ENCODE data around the gene TMEM135.
"Not testable (repeated sequence)": the region's sequence is repeated elsewhere in the genome, so short reads cannot be mapped to it uniquely, and the experiment has no call there.

TMEM135 gene

DNA sequence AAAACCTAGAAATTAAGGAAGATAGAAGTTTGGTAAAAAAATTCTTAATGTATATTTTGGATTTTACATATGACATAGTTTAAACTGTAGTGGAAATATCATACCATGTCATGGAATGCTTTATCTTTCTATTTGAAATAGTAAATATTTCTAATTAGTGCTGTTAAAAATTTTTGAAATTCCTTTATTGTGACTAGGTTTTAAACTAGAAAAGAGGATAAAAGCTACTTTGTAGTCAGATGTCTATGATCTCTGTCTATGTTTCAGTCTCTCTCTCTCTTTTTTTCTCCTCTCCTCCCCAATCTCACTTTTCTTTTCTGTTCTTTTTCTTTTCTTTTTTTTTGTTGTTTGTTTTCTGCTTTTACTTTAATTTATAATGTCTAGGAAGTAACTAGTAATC, 226.2 kb downstream of the TMEM135 start:
- no peak for DNase-seq

DNA sequence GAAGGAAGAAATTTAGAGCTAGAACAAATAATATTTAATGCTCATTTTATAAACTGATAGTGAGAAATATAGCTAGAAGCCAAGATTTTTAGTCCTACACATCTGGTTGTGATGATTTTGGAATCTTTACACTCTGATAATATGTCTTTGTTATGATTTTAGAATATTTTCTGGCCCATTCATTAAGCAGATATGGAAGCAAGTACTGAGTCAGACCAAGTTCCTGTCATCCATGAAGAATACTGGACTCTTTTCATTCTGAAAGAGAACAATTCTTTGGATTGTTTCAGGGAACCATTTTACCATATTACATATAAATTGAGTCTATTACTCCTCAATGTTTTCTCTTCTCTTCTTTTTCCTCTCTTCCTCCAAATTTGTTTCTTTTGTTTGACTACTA, 227.4 kb downstream of the TMEM135 start:
- DNase-seq, result no peak

DNA sequence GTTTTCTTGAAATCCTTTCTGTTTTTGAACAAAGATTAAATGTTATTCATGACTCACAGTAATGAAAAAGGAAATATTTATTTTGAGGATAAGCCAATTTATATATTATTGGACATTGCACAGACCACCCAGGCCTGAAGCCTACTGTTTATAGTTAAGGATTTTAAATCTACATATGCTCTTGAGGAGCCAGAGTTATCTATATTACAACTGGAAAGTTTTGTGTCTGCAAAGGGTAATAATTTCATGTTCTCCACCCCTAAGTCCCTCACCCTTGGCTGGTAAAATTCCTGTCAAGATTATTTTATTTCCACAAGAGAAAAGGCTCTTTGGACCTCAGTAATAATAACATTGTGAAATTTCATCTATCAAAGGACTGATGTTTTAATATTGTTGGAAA, 228.2 kb downstream of the TMEM135 start:
- DNase-seq, result no peak

DNA sequence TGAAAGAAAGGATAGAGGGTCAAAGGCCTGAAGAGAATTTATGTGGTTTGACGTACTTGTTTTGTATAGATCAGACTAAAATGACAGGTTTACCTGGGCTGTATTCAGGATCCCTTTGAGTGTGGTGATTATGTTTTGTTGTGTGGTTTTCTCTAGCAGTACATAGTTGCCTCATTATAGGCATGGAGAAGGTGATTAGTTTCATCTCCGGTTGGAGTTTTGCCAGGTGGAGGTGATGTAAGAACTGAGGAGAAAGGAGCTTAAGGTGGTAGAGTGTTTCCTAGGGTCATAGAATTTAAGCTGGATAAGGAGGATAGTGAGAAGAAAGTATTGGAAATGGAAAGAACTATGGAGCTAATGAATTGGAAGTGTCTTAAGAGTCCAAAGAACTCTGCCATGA, 229.0 kb downstream of the TMEM135 start:
- DNase-seq, result peak; percentile 18

DNA sequence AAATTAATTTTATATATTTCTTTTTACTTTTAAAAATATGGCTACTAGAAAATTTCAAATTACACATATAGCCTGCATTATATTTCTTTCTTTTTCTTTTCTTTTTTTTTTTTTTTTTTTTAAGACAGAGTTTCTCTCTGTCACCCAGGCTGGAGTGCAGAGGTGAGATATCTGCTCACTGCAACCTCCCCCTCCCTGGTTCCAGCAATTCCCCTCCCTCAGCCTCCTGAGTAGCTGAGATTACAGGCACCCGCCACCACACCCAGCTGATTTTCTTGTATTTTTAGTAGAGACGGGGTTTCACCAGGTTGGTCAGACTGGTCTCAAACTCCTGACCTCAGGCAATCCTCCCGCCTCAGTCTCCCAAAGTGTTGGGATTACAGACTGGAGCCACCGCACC, 234.2 kb downstream of the TMEM135 start:
- not testable (repeated sequence) for DNase-seq

DNA sequence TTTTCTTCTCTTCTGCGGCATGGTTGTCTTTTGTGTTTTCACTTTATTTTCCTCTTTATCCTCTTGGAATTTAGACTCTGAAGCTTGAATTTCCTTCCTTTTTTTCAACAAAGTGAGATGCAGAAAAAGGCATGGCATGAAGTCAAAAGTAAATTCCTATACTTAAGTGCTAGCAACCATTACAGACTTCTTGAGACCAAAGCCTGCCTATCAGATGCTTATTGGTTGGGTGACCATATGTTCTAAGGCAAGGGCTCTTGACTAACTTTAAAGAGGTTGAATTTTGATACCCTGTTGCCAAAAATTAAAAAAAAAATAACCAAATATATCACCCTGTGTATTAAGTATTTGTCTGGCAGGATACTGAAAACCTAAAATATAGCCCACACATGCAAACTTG, 237.4 kb downstream of the TMEM135 start:
- DNase-seq, result no peak

DNA sequence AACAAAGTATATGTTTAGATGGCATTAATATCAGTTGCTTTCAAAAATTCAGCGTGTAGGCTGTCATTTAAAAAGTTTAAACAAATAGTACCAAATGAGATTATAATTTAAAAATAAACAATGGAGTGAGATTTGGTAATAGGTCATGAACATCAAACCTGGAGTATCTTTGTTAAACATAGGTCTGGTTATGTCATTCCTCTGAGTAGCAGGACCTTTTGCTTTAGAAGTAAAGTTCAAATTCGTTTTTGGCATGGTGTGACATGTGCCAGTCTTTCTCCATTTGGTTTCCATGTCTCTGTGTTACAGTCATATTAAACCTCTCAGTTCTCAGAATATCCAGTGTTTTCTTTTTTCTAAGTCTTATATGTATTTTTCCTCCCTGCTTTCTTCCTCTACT, 242.4 kb downstream of the TMEM135 start:
- no peak for DNase-seq

DNA sequence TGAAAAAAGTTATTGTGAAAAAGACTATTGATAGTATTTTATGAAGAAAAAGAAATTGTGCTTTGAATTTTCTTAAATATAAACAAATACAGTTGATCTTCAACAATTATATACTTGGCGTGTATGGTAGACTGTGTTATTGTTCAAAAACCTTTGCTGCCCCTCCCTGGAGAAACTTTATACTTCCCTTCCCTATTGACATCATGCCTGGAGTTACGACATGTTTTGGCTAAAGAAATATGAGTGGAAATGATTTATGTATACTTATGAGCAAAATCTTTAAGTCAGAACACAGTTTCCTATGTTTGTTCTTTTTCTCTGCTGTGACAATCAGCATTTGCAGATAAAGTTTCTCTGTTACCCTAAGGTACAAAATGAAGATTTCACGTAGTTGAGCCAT, 243.8 kb downstream of the TMEM135 start:
- no peak for DNase-seq

DNA sequence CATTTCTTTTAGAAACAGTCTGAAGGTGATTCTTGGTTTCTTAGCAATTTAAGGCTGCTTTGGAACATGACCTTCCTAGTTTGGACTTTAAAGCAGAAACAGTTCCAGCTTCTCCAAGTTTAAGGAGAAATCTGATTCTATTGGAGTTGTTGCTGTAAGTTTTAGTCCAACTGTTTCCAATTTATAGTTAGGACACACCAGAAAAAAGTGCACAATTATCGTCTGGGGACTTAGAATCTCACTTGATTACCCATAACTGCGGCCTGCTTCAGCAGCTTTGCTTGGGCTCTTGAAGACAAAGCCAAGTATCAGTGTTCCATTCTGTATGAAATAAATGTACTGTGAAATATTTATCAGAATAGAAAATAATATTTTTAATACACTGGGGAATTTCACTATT, 246.6 kb downstream of the TMEM135 start:
- no peak for DNase-seq

DNA sequence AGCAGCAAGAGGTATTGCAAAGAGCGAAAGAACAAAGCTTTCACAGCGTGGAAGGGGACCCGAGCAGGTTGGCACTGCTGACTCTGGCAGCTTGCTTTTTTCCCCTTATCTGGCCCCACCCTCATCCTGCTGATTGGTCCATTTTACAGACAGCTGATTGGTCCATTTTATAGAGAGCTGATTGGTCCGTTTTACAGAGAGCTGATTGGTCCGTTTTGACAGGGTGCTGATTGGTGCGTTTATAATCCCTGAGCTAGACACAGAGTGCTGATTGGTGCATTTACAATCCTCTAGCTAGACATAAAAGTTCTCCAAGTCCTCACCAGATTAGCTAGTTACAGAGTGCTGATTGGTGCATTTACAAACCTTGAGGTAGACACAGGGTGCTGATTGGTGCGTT, 247.9 kb downstream of the TMEM135 start:
- not testable (repeated sequence) for DNase-seq

DNA sequence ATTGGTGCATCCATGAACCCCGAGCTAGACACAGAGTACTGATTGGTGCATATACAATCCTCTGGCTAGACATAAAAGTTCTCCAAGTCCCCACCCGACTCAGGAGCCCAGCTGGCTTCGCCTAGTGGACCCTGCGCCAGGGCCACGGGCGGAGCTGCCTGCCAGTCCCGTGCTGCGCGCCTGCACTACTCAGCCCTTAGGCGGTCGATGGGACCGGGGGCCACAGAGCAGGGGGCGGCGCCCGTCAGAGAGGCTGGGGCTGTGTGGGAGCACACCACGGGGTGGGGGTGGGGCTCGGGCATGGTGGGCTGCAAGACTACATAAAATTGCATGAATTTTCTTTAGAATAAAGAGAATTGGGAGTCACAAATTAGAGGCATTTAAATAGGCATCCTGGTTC, 248.6 kb downstream of the TMEM135 start:
- no peak for DNase-seq

DNA sequence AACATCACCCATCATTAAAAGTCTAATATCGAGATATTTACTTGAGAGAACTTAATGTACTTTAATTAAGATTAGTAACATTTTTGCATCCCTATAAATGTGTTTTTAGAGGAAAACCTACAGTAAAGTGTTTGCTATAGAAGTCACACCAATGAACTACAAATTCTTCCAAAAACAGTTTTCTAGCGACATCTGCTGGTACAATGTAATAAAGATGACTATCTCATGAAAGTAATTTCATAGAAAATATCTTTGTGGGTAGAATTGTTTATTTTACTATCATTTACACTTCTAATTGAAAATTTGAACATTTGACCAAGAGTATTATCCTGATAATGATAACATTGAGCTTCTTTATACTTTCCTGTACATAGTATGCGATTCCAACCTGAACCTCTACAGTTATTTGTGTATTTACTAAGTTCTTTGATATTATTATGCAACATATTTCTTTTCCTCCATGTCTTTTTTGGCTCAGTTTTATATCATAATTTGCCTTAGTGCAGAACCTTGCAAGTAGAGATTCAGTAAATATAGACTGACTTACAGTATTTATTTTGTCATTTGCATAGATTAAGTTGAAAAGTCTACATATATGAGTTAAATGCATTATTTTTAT, 252.7 kb downstream of the TMEM135 start:
- DNase-seq, result peak; percentile 63

DNA sequence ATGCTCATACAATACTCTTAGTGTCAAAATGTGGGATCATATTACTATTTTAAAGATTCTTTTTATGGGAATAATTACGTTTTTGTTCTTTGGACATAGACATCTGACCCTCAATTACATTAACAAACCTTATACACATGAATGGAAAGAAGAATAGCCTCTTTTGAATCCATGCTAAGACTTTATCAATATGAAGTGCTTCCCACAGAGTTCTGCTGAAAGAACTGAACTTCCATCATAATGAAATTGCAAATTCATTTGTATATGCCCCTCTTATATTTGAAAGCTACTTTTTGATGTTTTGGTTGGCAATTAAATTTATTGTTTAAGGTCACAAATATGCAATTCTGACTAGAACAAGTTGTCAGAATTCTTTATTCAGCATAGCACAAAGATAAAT, 254.9 kb downstream of the TMEM135 start:
- DNase-seq, result no peak

DNA sequence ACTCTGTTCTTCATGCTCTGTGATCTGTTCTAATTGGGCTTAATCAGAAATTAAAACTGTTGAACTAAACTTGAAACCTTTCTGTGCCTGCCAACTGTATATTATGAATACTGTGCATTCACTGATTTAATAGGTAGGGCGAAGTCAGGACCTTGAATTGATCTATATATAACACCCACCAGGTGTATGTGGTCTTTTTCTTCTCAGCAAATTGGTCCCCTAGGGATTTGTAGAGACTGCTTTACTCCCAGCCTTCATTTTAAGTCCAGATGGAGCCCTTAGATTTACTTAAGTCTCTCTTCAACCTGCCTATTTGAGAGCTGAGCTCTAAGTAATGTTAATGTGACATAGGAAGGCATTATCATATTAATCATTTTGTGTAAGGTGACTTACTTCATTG, 257.5 kb downstream of the TMEM135 start:
- DNase-seq, result peak; percentile 72

DNA sequence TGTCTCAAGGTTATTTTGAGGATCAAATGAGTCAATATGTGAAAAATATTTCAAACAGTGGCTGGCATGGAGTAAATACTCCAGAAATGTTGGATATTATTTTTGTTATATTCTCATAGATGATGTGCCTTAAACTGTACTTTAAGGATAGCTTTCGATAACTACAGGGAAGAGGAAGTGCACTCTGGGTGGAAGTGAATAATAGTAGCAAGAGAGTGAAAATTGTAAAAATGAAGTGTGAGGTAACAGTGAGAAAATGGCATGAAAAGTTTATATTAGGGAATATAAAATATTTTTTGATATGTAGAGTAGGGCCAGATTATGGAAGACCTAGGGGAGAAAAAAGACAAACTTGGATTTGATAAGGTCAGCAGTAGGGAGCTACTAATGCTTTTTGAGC, 258.9 kb downstream of the TMEM135 start:
- DNase-seq, result no peak

DNA sequence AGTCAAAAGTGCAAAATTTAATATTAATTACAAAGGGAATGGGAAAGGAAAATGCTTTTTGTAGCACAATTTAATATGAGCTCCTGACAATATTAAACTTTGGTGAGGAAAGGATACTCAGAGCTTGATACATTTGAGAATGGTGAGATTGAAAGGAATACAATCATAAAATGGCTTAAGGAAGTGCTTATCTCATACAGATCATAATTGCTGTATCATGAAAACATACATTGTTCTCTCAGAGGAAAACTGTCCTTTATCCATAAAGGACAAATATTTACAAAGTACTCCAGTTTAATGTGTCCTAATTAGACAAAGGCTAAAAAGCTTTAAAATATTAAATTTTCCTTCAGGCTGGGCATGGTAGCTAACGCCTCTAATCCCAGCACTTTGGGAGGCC, 260.4 kb downstream of the TMEM135 start:
- DNase-seq, result peak; percentile 63

DNA sequence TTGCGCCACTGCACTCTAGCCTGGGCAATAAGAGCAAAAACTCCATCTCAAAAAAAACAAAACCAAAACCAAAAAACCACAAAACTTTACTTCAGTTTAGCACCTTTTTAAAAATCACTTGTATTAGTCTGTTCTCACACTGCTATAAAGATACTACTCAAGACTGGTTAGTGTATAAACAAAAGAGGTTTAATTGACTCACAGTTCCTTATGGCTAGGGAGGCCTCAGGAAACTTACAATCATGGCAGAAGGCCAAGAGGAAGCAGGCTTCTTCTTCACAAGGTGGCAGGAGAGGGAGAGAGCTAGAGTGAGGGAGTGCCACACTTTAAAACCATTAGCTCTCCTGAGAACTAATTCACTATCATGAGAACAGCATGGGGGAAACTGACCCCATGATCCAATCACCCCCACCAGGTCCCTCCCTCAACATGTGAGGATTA, 261.3 kb downstream of the TMEM135 start:
- DNase-seq, result no peak

DNA sequence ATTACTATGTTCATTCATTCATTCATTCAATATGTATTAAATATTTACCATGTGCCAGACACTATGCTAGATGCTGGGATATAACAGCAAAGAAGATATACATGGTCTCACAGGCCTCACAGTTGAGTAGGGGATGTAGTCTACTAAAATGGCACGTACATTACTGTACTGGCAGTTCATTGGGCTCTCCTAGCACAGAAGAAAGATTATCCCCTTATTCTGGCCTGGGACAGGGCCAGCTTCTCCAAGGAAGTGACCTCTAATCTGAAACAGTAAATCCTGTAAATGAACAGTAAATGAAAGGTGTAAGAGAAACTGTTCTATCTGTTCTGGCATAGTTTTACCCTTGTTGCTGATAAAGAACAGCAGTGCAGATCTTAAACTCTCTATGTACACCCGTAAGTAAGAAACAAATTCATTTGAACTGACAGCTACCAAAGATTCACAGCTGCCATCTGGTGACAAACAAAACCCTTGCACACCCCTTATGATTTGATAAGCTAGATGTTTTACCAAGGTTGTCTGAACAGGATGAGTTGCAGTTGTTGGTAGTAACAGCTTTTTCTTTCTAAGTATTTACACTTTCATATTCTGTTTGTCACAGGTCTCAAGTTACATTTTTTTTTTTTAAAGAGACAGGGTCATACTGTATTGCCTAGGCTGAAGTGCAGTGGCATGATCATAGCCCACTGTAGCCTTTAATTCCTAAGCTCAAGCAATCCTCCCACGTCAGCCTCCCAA, 263.1 kb downstream of the TMEM135 start:
- DNase-seq, result no peak

DNA sequence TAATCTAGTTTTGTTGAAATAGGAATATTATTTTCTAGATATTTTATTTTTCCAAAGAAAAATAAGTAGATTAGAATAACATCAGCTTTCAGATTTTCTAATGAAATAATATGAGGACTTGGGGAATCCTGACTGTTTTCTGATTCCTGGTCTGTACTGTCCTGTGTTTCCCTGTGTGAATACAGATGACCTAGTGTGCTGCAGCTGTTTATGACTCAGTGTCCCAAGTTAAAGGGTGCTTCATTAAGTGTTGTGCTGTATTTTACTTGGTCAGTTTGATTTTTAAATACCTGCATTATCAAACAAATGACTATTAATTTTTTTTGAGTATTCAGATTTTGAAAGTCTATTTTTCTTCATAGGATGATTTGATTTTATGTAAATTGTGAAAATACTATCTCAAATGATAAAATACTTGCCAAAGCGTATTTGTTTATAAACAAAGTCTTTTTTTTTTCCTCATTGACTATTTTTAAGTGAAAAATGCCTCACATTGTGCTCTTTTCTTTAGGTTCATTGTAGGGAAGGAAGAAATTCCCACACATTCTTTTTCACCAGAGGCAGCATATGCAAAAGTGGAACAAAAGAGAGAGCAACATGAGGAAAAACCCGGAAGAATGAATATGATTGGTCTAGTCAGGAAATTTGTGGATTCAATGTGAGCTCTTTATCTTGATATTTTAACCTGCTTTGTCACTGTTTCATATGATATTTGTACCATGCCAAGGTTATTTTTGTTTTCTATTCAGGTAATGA, 264.2 kb downstream of the TMEM135 start:
- no peak for DNase-seq

DNA sequence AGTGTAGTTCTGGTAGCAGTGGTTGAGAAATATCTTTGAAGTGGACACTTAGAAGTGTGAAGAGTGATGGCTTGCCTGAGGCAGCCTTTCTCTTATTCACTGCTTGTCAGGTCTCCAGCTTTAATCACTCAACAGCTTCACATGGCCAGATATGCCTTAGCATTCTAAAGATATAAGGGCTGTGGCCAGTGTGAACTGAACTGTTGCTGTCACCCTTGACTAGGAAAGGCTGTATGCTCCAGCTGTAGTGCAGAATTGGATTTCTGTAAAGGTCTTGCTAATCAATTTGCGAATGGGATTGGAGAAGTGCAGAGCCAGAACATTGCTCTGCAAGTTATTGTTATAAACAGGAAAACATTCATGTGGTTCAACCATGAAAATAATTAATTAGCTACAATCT, 266.7 kb downstream of the TMEM135 start:
- DNase-seq, result no peak

DNA sequence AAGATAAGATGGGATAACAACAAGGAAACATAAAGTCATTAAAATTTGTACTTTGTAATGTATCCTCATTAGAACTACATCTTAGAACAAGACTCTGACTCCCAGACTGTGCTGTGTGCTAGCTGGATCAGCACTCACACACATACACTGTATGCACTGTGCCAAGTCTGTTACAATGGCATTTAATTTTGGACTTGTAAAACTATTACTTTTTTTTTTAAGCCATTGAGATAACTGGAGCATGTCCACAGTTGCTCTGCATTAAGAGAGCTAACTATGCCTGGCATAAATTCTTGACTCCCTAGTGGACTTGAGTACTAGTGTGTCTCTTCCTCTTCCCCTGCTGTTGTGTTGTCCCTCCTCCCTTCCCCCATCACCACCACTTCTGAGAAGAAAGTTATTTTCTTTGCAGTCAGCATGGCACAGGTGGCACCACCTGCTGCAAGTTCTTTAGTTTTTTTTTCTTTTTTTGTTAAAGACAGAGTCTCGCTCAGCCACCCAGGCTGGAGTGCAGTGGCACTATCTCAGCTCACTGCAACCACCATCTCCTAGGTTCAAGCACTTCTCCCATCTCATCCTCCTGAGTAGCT, 268.6 kb downstream of the TMEM135 start:
- DNase-seq, result no peak

DNA sequence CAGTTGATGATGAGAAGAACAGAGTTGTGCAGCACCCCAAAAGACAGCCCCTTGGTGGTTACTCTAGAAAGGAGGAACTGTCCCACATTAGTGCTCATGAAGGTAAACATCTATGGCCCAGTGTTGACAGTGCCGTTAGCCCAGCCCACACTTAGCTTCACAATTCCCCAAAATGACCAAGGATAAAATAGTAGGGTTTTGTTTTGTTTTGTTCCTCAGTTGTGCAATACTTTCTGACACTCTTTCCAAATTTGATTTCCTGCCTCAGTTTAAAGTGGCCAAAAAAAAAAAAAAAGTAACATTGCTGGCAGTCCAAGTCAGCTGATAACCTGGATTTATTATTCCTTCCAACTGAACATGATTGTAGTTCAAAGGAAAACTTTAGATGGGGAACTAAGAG, 269.4 kb downstream of the TMEM135 start:
- no peak for DNase-seq

DNA sequence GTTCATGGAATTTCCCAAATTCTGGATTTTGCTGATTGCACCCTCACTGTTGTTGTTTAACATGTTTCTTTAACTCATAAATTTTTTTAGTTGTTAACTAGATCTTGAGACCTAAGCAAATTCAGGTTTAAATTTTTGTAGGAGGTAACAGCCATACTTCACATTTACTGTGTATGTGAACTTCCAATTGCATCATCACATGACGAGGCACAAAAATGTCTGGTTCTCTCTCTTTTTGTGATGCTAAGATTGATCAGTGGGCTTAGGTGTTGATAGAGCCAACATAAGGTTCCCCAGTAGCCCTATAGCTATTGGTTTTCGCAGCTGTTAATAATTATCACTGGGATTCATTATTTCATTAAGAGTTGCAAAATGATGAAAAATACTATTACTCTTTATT, 277.5 kb downstream of the TMEM135 start:
- no peak for DNase-seq

DNA sequence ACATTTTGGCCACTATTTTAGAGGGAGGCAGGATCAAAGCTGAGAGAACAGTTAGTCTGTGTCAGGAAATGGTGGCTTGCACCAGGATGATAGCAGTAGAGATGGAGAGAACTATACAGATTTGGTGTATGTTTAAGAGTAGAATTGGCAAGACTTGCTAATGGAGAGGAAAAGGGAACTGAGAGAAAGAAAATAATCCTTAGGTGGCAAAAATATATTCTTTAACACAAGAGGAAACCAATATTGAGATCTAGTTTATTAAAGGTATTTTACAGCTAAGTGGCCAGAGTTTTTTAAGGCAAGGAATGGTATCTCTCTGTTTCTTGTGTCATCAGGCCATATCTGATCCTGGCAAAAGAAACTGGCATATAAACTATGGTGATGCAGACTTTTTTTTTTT, 278.8 kb downstream of the TMEM135 start:
- DNase-seq, result no peak
